A673 (cell line): ENCODE data around the gene GRAMD1A.

Experiments
- EZH2 ChIP-seq: fragments of 200-600 bp; sonication (generic); IDR thresholded peaks from 2 replicates; pipeline ENCODE4 v1.6.1; 2017; ENCODE audit warnings: borderline replicate concordance, low read depth, mild to moderate bottlenecking, mixed read lengths, antibody characterized with exemption, low read length; ENCODE audit not compliant: poor library complexity, severe bottlenecking
- TF ChIP-seq, protein P1 (sequence below): fragments of 300-800, 200-600 bp; sonication (generic); conservative IDR thresholded peaks from 2 replicates; pipeline ENCODE4 v1.5.1; 2017; ENCODE audit warnings: low read depth, mild to moderate bottlenecking, antibody characterized with exemption, low read length, moderate library complexity, mixed read lengths

DNA sequence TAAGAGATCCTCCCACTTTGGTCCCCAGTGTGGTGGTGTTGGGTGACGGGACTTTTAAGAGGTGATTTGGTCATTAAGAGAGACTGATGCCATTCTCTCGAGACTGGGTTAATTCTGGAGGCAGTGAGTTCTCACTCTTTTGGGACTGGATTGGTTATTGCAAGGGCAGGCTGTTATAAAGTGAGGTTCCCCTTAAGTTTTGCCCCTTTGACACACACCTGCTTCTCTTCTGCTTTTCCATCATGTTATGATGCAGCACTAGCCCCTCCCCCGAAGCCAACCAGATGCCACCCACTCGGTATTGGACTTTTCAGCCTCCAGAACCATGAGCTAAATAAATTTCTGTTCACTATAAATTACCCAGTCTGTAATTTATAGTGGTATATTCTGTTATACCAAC lies 16.3 kb upstream of the GRAMD1A start:
- no peak for TF ChIP-seq EZH2
- TF ChIP-seq, protein P1, sequence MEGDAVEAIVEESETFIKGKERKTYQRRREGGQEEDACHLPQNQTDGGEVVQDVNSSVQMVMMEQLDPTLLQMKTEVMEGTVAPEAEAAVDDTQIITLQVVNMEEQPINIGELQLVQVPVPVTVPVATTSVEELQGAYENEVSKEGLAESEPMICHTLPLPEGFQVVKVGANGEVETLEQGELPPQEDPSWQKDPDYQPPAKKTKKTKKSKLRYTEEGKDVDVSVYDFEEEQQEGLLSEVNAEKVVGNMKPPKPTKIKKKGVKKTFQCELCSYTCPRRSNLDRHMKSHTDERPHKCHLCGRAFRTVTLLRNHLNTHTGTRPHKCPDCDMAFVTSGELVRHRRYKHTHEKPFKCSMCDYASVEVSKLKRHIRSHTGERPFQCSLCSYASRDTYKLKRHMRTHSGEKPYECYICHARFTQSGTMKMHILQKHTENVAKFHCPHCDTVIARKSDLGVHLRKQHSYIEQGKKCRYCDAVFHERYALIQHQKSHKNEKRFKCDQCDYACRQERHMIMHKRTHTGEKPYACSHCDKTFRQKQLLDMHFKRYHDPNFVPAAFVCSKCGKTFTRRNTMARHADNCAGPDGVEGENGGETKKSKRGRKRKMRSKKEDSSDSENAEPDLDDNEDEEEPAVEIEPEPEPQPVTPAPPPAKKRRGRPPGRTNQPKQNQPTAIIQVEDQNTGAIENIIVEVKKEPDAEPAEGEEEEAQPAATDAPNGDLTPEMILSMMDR: no peak
